ENCODE data around the gene OR10A5. TPM values are rescaled to one million over a fixed set of nuclear protein-coding genes. Genes with fewer than 3 reads are reported as not detected.

The OR10A5 gene
- total and polyA plus RNA-seq, 2 experiments from 2014 or later = 0.37 TPM; not detected in 1

DNA sequence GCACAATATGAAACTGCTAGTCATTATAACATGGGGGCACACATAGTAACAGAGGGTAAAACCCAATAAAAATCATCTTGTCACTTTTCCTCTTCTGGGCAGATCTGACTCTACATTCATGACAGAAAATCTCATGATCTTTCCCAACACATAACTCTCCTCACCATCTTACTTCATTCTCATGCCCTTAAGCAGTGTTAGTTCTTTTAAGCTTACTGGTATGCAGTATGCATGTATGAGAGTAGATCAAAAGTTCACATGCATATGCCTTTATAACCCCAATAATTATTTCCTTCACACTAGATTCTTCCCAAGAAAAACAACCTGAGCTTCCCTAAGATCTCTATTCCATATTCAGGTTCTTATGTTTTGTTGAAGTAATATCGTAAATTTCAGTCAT lies 25.8 kb downstream of the OR10A5 start:
- Histone ChIP-seq H3K9me2 (ENCODE audit: insufficient read depth) (no peaks in the 10 kb centered on the region), H3K27ac (ENCODE audit: low read depth) (no peak overlapping the region), H3K79me2 (replicated peaks; ENCODE audit: insufficient read depth) (no peaks in the 10 kb centered on the region), H3K4me1 (ENCODE audit: insufficient read depth) (no peaks in the 10 kb centered on the region), H3F3A (replicated peaks; ENCODE audit: low read depth) (no peaks in the 10 kb centered on the region), H2AFZ (no peak overlapping the region), H4K20me1 (replicated peaks; ENCODE audit: insufficient read depth) (no peaks in the 10 kb centered on the region), H3K4me3 (no peak overlapping the region), H3K4me2 (no peak overlapping the region), H3K27me3 (ENCODE audit: insufficient read depth) (no peaks in the 10 kb centered on the region), H3K36me3 (ENCODE audit: insufficient read depth) (no peaks in the 10 kb centered on the region)
- H3K27ac Mint-ChIP-seq = no peak overlapping the region
- DNase-seq (ENCODE audit: low spot score) (no peak), ATAC-seq (no peak)
- no peaks in the 10 kb centered on the region for H3K36me3 Mint-ChIP-seq (ENCODE audit: low read depth)
- H3K4me3 Mint-ChIP-seq = no peak overlapping the region
- H3K4me1 Mint-ChIP-seq = no peaks in the 10 kb centered on the region
- no peaks in the 10 kb centered on the region for H3K9me3 Mint-ChIP-seq
- TF ChIP-seq, protein P1, sequence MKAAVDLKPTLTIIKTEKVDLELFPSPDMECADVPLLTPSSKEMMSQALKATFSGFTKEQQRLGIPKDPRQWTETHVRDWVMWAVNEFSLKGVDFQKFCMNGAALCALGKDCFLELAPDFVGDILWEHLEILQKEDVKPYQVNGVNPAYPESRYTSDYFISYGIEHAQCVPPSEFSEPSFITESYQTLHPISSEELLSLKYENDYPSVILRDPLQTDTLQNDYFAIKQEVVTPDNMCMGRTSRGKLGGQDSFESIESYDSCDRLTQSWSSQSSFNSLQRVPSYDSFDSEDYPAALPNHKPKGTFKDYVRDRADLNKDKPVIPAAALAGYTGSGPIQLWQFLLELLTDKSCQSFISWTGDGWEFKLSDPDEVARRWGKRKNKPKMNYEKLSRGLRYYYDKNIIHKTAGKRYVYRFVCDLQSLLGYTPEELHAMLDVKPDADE (IDR thresholded peaks at IDR 0.05) = no peak
- TF ChIP-seq NANOG (IDR thresholded peaks at IDR 0.05; ENCODE audit: borderline replicate concordance) = no peak
- TF ChIP-seq, protein P2, sequence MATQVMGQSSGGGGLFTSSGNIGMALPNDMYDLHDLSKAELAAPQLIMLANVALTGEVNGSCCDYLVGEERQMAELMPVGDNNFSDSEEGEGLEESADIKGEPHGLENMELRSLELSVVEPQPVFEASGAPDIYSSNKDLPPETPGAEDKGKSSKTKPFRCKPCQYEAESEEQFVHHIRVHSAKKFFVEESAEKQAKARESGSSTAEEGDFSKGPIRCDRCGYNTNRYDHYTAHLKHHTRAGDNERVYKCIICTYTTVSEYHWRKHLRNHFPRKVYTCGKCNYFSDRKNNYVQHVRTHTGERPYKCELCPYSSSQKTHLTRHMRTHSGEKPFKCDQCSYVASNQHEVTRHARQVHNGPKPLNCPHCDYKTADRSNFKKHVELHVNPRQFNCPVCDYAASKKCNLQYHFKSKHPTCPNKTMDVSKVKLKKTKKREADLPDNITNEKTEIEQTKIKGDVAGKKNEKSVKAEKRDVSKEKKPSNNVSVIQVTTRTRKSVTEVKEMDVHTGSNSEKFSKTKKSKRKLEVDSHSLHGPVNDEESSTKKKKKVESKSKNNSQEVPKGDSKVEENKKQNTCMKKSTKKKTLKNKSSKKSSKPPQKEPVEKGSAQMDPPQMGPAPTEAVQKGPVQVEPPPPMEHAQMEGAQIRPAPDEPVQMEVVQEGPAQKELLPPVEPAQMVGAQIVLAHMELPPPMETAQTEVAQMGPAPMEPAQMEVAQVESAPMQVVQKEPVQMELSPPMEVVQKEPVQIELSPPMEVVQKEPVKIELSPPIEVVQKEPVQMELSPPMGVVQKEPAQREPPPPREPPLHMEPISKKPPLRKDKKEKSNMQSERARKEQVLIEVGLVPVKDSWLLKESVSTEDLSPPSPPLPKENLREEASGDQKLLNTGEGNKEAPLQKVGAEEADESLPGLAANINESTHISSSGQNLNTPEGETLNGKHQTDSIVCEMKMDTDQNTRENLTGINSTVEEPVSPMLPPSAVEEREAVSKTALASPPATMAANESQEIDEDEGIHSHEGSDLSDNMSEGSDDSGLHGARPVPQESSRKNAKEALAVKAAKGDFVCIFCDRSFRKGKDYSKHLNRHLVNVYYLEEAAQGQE (IDR thresholded peaks at IDR 0.05; ENCODE audit: unreplicated experiment) = no peak
- TF ChIP-seq ZNF331 (CRISPR knock-in tag; IDR thresholded peaks at IDR 0.05; ENCODE audit: low read depth) = no peak
- TF ChIP-seq, protein P3, sequence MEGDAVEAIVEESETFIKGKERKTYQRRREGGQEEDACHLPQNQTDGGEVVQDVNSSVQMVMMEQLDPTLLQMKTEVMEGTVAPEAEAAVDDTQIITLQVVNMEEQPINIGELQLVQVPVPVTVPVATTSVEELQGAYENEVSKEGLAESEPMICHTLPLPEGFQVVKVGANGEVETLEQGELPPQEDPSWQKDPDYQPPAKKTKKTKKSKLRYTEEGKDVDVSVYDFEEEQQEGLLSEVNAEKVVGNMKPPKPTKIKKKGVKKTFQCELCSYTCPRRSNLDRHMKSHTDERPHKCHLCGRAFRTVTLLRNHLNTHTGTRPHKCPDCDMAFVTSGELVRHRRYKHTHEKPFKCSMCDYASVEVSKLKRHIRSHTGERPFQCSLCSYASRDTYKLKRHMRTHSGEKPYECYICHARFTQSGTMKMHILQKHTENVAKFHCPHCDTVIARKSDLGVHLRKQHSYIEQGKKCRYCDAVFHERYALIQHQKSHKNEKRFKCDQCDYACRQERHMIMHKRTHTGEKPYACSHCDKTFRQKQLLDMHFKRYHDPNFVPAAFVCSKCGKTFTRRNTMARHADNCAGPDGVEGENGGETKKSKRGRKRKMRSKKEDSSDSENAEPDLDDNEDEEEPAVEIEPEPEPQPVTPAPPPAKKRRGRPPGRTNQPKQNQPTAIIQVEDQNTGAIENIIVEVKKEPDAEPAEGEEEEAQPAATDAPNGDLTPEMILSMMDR (conservative IDR thresholded peaks at IDR 0.05; ENCODE audit: low read depth in 2 of 2) = no peak
- TF ChIP-seq EZH2phosphoT487 (IDR thresholded peaks at IDR 0.05; ENCODE audit: unreplicated experiment) = no peak
- TF ChIP-seq POLR2AphosphoS5 (IDR thresholded peaks at IDR 0.05; ENCODE audit: low read depth) = no peak
- TF ChIP-seq STAT1 (IDR thresholded peaks at IDR 0.05; ENCODE audit: unreplicated experiment) = no peak
- no peak for TF ChIP-seq ZNF114 (CRISPR knock-in tag; IDR thresholded peaks at IDR 0.05)
- no peak for TF ChIP-seq EZH2 (IDR thresholded peaks at IDR 0.05; ENCODE audit: low read depth, unreplicated experiment)
- TF ChIP-seq, protein P4, sequence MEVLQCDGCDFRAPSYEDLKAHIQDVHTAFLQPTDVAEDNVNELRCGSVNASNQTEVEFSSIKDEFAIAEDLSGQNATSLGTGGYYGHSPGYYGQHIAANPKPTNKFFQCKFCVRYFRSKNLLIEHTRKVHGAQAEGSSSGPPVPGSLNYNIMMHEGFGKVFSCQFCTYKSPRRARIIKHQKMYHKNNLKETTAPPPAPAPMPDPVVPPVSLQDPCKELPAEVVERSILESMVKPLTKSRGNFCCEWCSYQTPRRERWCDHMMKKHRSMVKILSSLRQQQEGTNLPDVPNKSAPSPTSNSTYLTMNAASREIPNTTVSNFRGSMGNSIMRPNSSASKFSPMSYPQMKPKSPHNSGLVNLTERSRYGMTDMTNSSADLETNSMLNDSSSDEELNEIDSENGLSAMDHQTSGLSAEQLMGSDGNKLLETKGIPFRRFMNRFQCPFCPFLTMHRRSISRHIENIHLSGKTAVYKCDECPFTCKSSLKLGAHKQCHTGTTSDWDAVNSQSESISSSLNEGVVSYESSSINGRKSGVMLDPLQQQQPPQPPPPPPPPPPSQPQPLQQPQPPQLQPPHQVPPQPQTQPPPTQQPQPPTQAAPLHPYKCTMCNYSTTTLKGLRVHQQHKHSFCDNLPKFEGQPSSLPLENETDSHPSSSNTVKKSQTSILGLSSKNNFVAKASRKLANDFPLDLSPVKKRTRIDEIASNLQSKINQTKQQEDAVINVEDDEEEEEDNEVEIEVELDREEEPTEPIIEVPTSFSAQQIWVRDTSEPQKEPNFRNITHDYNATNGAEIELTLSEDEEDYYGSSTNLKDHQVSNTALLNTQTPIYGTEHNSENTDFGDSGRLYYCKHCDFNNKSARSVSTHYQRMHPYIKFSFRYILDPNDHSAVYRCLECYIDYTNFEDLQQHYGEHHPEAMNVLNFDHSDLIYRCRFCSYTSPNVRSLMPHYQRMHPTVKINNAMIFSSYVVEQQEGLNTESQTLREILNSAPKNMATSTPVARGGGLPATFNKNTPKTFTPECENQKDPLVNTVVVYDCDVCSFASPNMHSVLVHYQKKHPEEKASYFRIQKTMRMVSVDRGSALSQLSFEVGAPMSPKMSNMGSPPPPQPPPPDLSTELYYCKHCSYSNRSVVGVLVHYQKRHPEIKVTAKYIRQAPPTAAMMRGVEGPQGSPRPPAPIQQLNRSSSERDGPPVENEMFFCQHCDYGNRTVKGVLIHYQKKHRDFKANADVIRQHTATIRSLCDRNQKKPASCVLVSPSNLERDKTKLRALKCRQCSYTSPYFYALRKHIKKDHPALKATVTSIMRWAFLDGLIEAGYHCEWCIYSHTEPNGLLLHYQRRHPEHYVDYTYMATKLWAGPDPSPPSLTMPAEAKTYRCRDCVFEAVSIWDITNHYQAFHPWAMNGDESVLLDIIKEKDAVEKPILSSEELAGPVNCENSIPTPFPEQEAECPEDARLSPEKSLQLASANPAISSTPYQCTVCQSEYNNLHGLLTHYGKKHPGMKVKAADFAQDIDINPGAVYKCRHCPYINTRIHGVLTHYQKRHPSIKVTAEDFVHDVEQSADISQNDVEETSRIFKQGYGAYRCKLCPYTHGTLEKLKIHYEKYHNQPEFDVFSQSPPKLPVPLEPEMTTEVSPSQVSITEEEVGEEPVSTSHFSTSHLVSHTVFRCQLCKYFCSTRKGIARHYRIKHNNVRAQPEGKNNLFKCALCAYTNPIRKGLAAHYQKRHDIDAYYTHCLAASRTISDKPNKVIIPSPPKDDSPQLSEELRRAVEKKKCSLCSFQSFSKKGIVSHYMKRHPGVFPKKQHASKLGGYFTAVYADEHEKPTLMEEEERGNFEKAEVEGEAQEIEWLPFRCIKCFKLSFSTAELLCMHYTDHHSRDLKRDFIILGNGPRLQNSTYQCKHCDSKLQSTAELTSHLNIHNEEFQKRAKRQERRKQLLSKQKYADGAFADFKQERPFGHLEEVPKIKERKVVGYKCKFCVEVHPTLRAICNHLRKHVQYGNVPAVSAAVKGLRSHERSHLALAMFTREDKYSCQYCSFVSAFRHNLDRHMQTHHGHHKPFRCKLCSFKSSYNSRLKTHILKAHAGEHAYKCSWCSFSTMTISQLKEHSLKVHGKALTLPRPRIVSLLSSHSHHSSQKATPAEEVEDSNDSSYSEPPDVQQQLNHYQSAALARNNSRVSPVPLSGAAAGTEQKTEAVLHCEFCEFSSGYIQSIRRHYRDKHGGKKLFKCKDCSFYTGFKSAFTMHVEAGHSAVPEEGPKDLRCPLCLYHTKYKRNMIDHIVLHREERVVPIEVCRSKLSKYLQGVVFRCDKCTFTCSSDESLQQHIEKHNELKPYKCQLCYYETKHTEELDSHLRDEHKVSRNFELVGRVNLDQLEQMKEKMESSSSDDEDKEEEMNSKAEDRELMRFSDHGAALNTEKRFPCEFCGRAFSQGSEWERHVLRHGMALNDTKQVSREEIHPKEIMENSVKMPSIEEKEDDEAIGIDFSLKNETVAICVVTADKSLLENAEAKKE (CRISPR knock-in tag; IDR thresholded peaks at IDR 0.05) = no peak
- no peak for TF ChIP-seq CREB1 (CRISPR knock-in tag; IDR thresholded peaks at IDR 0.05; ENCODE audit: low read depth)
- no peak for TF ChIP-seq JUNB (IDR thresholded peaks at IDR 0.05; ENCODE audit: unreplicated experiment)
- H3K27me3 Mint-ChIP-seq (ENCODE audit: insufficient read depth, low read depth, poor library complexity) = no peaks in the 10 kb centered on the region

Measured in GM23338 (cell line).